T-cell (primary cell): ENCODE results near the gene LCP1. TPM values are rescaled to one million over a fixed set of nuclear protein-coding genes. Genes with fewer than 3 reads are reported as not detected.

ENCODE experiments used
- ATAC-seq, 4 experiments: fragments of 200-7000 bp in 3 of 4; fragments of 150-1000 bp in 1 of 4; cut with Tn5 transposase; replicated peaks in 1 of 4; 1 replicate in 3 of 4; 2 replicates in 1 of 4; pipeline ENCODE4 v1.10.0; 2021; ENCODE audit warnings: moderate library complexity in 3 of 4, mild to moderate bottlenecking in 2 of 4, moderate number of reproducible peaks in 1 of 4
- CTCF ChIA-PET, 2 donors: fragments of 300-600 bp; sonication (Branson Sonifier 250); formaldehyde crosslinking; loops; one replicate each; lab custom pipeline; 2022; ENCODE audit warnings: antibody characterized with exemption in 2 of 2; lab: Charles Lee
- POLR2A ChIA-PET, 2 donors: fragments of 300-600 bp; sonication (Branson Sonifier 250); formaldehyde crosslinking; loops; one replicate each; lab custom pipeline; 2022; ENCODE audit warnings: antibody characterized with exemption in 2 of 2; lab: Charles Lee
- DNase-seq, 35 experiments: peaks; one replicate each; pipeline versions ENCODE4 v3.0.0 to v3.0.0-alpha.2; 2013 to 2023
- H3K27ac ChIP-seq: one replicate; pipeline ENCODE4 v1.5.1; 2013; ENCODE audit warnings: low read length
- H3K27me3 ChIP-seq, 2 experiments: replicated peaks in 1 of 2; 1 replicate in 1 of 2; 2 replicates in 1 of 2; pipeline versions ENCODE4 v1.6.1 to v1.7.0; 2013; ENCODE audit warnings: low read length in 1 of 2, mixed read lengths in 1 of 2; ENCODE audit not compliant: control insufficient read depth in 2 of 2, insufficient read depth in 2 of 2; ENCODE audit errors: extremely low read depth in 1 of 2
- H3K36me3 ChIP-seq, 2 donors: 1 replicate in 1 of 2; 2 replicates in 1 of 2; pipeline versions ENCODE4 v1.6.1 to v1.7.0; 2013; ENCODE audit warnings: low read length in 1 of 2; ENCODE audit not compliant: control insufficient read depth in 2 of 2, insufficient read depth in 1 of 2; ENCODE audit errors: extremely low read depth in 1 of 2
- H3K4me1 ChIP-seq, 2 experiments: 1 replicate in 1 of 2; 2 replicates in 1 of 2; pipeline versions ENCODE4 v1.6.1 to v1.7.0; 2013; ENCODE audit warnings: low read length in 2 of 2, mixed read lengths in 1 of 2; ENCODE audit not compliant: insufficient read depth in 2 of 2, control insufficient read depth in 1 of 2; ENCODE audit errors: extremely low read depth in 1 of 2
- H3K4me3 ChIP-seq, 2 donors: 1 replicate in 1 of 2; 2 replicates in 1 of 2; pipeline versions ENCODE4 v1.5.1 to v1.7.0; 2013; ENCODE audit warnings: mild to moderate bottlenecking in 2 of 2, low read length in 1 of 2, moderate library complexity in 1 of 2; ENCODE audit not compliant: control insufficient read depth in 1 of 2; ENCODE audit errors: extremely low read depth in 1 of 2
- H3K9me3 ChIP-seq: 2 replicates; pipeline ENCODE4 v1.7.0; 2013
- H3K27ac Mint-ChIP-seq, 2 donors: one replicate each; pipeline ENCODE4 v1.8.0; 2020 to 2021; ENCODE audit warnings: mild to moderate bottlenecking in 2 of 2, mixed read lengths in 2 of 2
- H3K27me3 Mint-ChIP-seq, 2 donors: one replicate each; pipeline ENCODE4 v1.8.0; 2021 to 2022; ENCODE audit warnings: mixed read lengths in 2 of 2
- H3K36me3 Mint-ChIP-seq: one replicate; pipeline ENCODE4 v1.8.0; 2021; ENCODE audit warnings: mixed read lengths
- H3K4me1 Mint-ChIP-seq, 3 donors: one replicate each; pipeline ENCODE4 v1.8.0; 2020 to 2022; ENCODE audit warnings: mixed read lengths in 3 of 3, mild to moderate bottlenecking in 1 of 3
- H3K4me3 Mint-ChIP-seq, 3 donors: one replicate each; pipeline ENCODE4 v1.8.0; 2020 to 2022; ENCODE audit warnings: mild to moderate bottlenecking in 3 of 3, mixed read lengths in 3 of 3, moderate library complexity in 3 of 3
- H3K9me3 Mint-ChIP-seq, 3 donors: one replicate each; pipeline ENCODE4 v1.8.0; 2020 to 2022; ENCODE audit warnings: mixed read lengths in 3 of 3
- WGBS: methylation state at CpG from one replicate; pipeline ENCODE4 v1.1.5; 2013; ENCODE audit warnings: missing lambda C conversion rate; ENCODE audit not compliant: insufficient coverage; 5-methylcytosine and 5-hydroxymethylcytosine counted together
- total RNA-seq, 35 experiments: library from RNA in 6 of 35; stranded (reverse) in 6 of 35; fragments of 120-200 nt in 1 of 35; gene quantifications; one replicate each; pipeline versions ENCODE4 v1.2.1 to v1.2.4 and lab custom pipeline; 2013 to 2026

LCP1 gene
- total RNA-seq, 5 donors from 2014 or later (not counting 1 experiment from before 2014, with no cell fraction given): 338 to 574 (median 413) TPM

DNA sequence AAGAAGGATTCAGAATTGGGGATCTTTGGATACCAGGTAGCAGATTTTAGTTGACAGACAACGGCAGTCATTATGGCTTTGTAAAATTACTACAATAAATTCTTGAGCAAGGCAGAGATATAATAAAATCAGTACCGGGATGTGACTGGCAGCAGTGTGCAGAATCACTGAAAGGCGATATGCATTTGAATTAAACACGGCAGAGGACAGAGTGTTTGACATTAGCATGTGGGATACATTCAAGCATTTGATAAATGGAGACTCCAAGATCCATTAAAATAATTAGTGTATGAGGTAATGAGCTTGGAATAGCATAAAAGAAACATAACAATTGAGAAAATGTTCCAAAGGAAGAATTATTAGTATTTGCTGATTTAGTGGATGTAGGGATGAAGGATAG, 36.8 kb downstream of the LCP1 start:
- Mint-ChIP-seq H3K4me3 (no peak overlapping the region), H3K27ac (peak overlapping the region in 1 of 2 donors; percentile 72), H3K9me3 (no peaks in the 10 kb centered on the region), H3K27me3 (no peaks in the 10 kb centered on the region), H3K4me1 (peaks cover 21 to 36% (median 33%) of the 10 kb centered on the region in 3 donors), H3K36me3 (peaks cover 74% of the 10 kb centered on the region)
- DNase-seq (no peak), ATAC-seq (no peak)
- WGBS: 97% methylated on average over 3 of the region's 4 CpGs
- ChIA-PET POLR2A (interaction anchor here in 1 of 2 donors (0.6 to 1.0 kb wide), 2 partner anchors 19 to 48 kb away, joined by 3 read pairs; no protein-coding TSS in a partner anchor), CTCF (interaction anchor here in 1 of 2 donors (0.6 to 1.5 kb wide), 2 partner anchors 19 to 175 kb away, joined by 3 to 6 read pairs; no protein-coding TSS in a partner anchor)
- Histone ChIP-seq H3K27ac (no peak overlapping the region), H3K27me3 (no peaks in the 10 kb centered on the region), H3K9me3 (no peaks in the 10 kb centered on the region), H3K36me3 (peaks cover 33 to 88% of the 10 kb centered on the region in 2 donors), H3K4me1 (no peaks in the 10 kb centered on the region), H3K4me3 (no peak overlapping the region)

DNA sequence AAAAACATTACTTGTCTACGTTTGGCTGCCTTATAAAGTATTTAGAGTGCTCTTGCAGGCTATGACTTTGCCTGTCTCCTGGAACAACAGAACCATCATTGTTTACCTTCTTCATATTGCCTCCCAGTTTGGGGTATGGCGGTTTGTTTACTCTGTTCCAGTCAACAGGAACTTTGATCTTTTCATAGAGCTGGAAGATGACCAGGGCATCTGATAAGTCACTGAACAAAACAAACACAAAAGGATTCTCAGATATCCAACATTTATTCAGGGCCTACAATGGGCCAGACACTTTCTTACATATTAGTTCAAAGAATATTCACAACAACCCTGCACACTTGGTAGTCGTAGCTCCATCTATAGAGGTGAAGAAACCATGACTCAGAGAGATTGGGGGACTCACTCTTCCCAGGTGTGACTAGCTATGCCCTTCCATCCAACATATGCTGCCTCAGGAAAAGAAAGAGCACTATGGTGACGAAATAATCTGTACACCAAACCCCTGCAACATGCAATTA, 38.7 kb downstream of the LCP1 start:
- H3K4me3 ChIP-seq: no peak overlapping the region
- no peaks in the 10 kb centered on the region for H3K9me3 ChIP-seq
- Mint-ChIP-seq H3K4me3 (no peak overlapping the region), H3K36me3 (peaks cover 74% of the 10 kb centered on the region), H3K9me3 (no peaks in the 10 kb centered on the region), H3K27ac (peak overlapping the region; percentile 56 to 59), H3K4me1 (peaks cover 12 to 27% (median 26%) of the 10 kb centered on the region in 3 donors), H3K27me3 (no peaks in the 10 kb centered on the region)
- ChIA-PET CTCF (interaction anchor here (0.7 to 1.2 kb wide), 3 partner anchors 9 to 178 kb away, joined by 3 to 4 read pairs (median 4); no protein-coding TSS in a partner anchor), POLR2A (interaction anchor here in 1 of 2 donors (0.6 to 1.0 kb wide), 2 partner anchors 39 to 111 kb away, joined by 3 read pairs; partner anchors contain the start of gene LCP1)
- H3K27ac ChIP-seq: no peak overlapping the region
- peaks cover 0 to 2% of the 10 kb centered on the region in 2 experiments for H3K4me1 ChIP-seq
- H3K36me3 ChIP-seq: peaks cover 23 to 93% of the 10 kb centered on the region in 2 donors
- 83% methylated on average over 1 of the region's 4 CpGs for WGBS
- no peak for DNase-seq
- no peak for ATAC-seq
- H3K27me3 ChIP-seq: no peaks in the 10 kb centered on the region

DNA sequence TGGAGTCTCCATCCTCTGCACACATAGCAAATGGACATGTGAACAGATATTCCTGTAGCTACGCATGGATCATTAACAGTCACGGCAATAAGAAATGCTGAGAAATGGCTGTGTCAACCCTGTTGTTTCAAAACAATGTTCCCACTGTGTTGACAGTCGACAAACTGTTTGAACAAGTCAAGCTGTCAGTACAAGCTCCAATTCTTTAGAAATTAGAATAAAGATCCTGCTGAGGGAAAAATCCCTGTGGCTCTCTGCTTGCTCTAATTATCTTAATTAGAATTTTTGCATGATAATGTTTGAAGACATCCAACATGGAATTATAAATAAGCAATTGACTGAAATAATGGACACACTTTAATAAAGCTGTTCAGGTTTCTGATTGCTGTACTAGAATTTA, 39.2 kb downstream of the LCP1 start:
- POLR2A ChIA-PET: interaction anchor here (0.6 to 1.1 kb wide), 4 partner anchors 8 to 111 kb away, joined by 3 to 4 read pairs (median 3); partner anchors contain the start of gene LCP1 (in 1 of the 2)
- ATAC-seq (no peak), DNase-seq (no peak)
- Mint-ChIP-seq H3K27ac (peak overlapping the region; percentile 59 to 63), H3K4me3 (no peak overlapping the region), H3K9me3 (no peaks in the 10 kb centered on the region), H3K36me3 (peaks cover 75% of the 10 kb centered on the region), H3K4me1 (peaks cover 12 to 27% (median 26%) of the 10 kb centered on the region in 3 donors), H3K27me3 (no peaks in the 10 kb centered on the region)
- H3K9me3 ChIP-seq: no peaks in the 10 kb centered on the region
- H3K4me1 ChIP-seq: peaks cover 0 to 2% of the 10 kb centered on the region in 2 experiments
- H3K27me3 ChIP-seq: no peaks in the 10 kb centered on the region
- 94% methylated on average over 3 of the region's 3 CpGs for WGBS
- peaks cover 18 to 93% of the 10 kb centered on the region in 2 donors for H3K36me3 ChIP-seq
- CTCF ChIA-PET: interaction anchor here (0.7 to 1.3 kb wide), 5 partner anchors 9 to 178 kb away, joined by 3 to 7 read pairs (median 4); no protein-coding TSS in a partner anchor
- no peak overlapping the region for H3K27ac ChIP-seq
- no peak overlapping the region for H3K4me3 ChIP-seq

DNA sequence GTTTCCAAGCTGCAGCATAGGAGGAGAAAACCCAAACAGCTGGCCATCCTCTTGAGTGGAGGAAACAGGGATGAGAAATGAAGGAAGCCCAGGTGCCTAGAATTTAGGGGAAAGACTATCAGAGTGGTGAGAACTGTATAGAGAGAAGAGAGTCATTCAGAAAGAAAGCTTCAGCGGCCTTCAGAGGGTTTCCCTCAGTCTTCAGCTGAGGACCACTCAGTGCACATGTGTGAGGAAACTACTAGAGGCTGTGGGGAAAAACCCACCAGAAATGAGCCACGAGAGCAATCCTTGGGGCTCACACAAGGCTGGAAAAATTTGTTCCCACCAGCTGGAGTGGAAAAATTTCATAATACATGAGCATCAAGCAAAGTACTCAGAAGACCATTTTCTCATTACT, 41.9 kb downstream of the LCP1 start:
- Histone ChIP-seq H3K4me3 (no peak overlapping the region), H3K27ac (peak overlapping the region; percentile 35), H3K9me3 (no peaks in the 10 kb centered on the region), H3K4me1 (peaks cover 0 to 2% of the 10 kb centered on the region in 2 experiments), H3K27me3 (no peaks in the 10 kb centered on the region), H3K36me3 (peaks cover 16 to 95% of the 10 kb centered on the region in 2 donors)
- no peaks in the 10 kb centered on the region for H3K9me3 Mint-ChIP-seq
- no peak for ATAC-seq
- peaks cover 70% of the 10 kb centered on the region for H3K36me3 Mint-ChIP-seq
- ChIA-PET CTCF (interaction anchor here (0.8 to 2.5 kb wide), 5 partner anchors 13 to 181 kb away, joined by 3 to 8 read pairs (median 5); no protein-coding TSS in a partner anchor), POLR2A (interaction anchor here in 1 of 2 donors (0.5 kb wide), 1 partner anchor 722 kb away, joined by 8 read pairs; the partner anchor contains the start of gene SLC25A30)
- no CpG with 5 or more reads among the region's 2 CpGs for WGBS
- no peak for DNase-seq
- no peaks in the 10 kb centered on the region for H3K27me3 Mint-ChIP-seq
- no peak overlapping the region for H3K4me3 Mint-ChIP-seq
- peaks cover 20 to 38% (median 30%) of the 10 kb centered on the region in 3 donors for H3K4me1 Mint-ChIP-seq
- H3K27ac Mint-ChIP-seq: peak overlapping the region; percentile 88 to 93

DNA sequence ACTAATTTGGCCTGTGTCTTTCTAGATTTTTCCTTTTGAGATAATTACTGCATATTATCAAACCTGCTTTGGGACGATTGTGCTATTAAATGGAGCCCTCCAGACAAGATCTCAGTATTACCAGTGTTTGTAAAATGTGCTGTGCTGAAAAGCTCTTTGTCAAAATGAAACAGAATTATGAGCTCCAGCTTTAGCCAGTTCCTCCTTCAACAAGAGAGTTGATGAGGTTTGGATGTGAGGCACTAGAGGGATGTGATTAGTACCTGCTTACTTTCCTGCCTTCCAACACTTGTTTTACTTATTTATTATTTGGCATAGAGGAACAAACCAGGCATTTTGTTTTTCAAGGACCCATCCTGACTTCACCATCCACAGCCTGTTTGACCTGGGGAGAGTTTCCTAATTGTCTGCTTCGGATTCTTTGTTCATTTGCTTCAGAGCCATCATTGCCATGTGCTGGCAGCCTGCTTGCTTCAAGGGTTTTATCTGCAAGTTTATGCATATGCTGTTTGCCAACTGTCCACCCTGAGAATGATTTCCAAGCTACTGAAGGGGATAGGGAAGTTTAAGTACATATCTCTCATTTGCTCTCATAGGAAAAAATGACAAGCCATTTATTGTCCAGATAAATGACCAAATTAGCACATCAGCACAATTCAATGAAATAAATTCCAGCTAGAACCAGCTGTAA, 44.2 kb downstream of the LCP1 start:
- Mint-ChIP-seq H3K4me1 (peaks cover 17 to 33% (median 24%) of the 10 kb centered on the region in 3 donors), H3K9me3 (no peaks in the 10 kb centered on the region), H3K4me3 (no peak overlapping the region), H3K27ac (peak overlapping the region; percentile 71 to 83), H3K27me3 (no peaks in the 10 kb centered on the region), H3K36me3 (peaks cover 67% of the 10 kb centered on the region)
- Histone ChIP-seq H3K4me1 (peaks cover 0 to 2% of the 10 kb centered on the region in 2 experiments), H3K27ac (peak overlapping the region; percentile 2), H3K36me3 (peaks cover 16 to 93% of the 10 kb centered on the region in 2 donors), H3K9me3 (no peaks in the 10 kb centered on the region), H3K4me3 (no peak overlapping the region), H3K27me3 (no peaks in the 10 kb centered on the region)
- ATAC-seq (no peak), DNase-seq (no peak)
- ChIA-PET CTCF (interaction anchor here in 1 of 2 donors (0.9 to 1.6 kb wide), 2 partner anchors 11 to 13 kb away, joined by 3 read pairs; no protein-coding TSS in a partner anchor), POLR2A (interaction anchor here (0.6 kb wide), 3 partner anchors 106 to 1216 kb away, joined by 3 to 11 read pairs (median 4); no protein-coding TSS in a partner anchor)
- no CpG with 5 or more reads among the region's 2 CpGs for WGBS

DNA sequence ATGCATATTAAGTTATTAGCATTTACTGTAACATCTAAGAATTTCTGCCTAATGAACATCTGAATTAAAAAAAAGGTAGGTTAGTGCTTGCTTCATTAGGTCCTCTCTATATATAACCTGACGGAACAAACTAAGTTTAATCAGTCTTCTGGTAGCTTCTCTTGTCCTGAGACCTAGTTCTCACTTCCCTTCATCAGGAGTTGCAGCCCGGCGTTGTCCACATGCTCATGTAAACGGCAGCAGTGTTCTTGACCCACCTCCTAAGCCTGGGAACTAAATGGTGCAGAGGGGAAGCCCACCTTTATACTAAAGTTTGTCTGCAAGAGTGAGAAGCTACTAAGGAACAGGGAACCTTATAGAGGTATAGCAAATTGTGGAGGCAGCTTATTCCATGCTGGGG, 45.3 kb downstream of the LCP1 start:
- Histone ChIP-seq H3K27ac (peak overlapping the region; percentile 13), H3K27me3 (no peaks in the 10 kb centered on the region), H3K9me3 (no peaks in the 10 kb centered on the region), H3K4me3 (no peak overlapping the region), H3K36me3 (peaks cover 12 to 94% of the 10 kb centered on the region in 2 donors), H3K4me1 (peaks cover 0 to 6% of the 10 kb centered on the region in 2 experiments)
- DNase-seq (no peak), ATAC-seq (no peak)
- 100% methylated on average over 1 of the region's 4 CpGs for WGBS
- H3K27me3 Mint-ChIP-seq: no peaks in the 10 kb centered on the region
- H3K9me3 Mint-ChIP-seq: no peaks in the 10 kb centered on the region
- H3K4me1 Mint-ChIP-seq: peaks cover 22 to 37% (median 24%) of the 10 kb centered on the region in 3 donors
- H3K4me3 Mint-ChIP-seq: no peak overlapping the region
- peak overlapping the region; percentile 71 to 86 for H3K27ac Mint-ChIP-seq
- POLR2A ChIA-PET: interaction anchor here in 1 of 2 donors (0.7 kb wide), 1 partner anchor 12 kb away, joined by 10 read pairs; no protein-coding TSS in a partner anchor
- CTCF ChIA-PET: interaction anchor here (0.6 to 1.6 kb wide), 3 partner anchors 10 to 14 kb away, joined by 3 read pairs; no protein-coding TSS in a partner anchor
- peaks cover 67% of the 10 kb centered on the region for H3K36me3 Mint-ChIP-seq
